SHP77 (cell line): ENCODE data around the gene IGDCC3.
A peak's percentile ranks its signal among the peaks of the same experiment; 100 is the strongest.
"Not testable (repeated sequence)": the region's sequence is repeated elsewhere in the genome, so short reads cannot be mapped to it uniquely, and the experiment has no call there.

Experiments used
- DNase-seq, 2 experiments: peaks; one replicate each; lab custom pipeline; 2025; lab: John Stamatoyannopoulos, UW

The IGDCC3 gene

DNA sequence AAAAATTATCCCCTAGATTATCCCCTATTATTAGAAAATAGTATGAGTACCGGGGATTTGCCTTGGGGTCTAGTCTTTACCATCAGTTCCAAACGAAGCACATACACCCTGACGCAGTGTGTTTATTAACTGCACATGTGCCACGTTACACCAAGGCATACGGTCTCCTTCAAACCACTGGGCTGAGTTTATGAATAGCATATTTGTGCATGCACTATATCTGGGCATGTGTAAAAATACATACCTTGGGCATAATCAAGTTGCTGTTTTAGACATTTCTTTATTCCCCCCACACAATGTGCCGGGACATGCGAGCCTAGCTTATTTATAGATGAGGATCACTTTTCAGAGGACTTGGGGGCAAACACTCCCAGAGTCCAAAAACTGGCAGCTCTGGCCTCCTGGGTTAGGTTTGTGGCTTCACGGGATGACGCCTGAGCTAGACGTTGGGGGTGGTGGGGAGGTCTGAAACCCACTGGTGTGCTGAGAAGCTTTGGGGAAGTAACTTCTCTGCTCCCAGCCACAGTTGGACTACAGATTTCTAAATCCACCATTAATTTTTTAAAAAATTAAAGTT, 28.7 kb upstream of the IGDCC3 start:
- no peak for DNase-seq

DNA sequence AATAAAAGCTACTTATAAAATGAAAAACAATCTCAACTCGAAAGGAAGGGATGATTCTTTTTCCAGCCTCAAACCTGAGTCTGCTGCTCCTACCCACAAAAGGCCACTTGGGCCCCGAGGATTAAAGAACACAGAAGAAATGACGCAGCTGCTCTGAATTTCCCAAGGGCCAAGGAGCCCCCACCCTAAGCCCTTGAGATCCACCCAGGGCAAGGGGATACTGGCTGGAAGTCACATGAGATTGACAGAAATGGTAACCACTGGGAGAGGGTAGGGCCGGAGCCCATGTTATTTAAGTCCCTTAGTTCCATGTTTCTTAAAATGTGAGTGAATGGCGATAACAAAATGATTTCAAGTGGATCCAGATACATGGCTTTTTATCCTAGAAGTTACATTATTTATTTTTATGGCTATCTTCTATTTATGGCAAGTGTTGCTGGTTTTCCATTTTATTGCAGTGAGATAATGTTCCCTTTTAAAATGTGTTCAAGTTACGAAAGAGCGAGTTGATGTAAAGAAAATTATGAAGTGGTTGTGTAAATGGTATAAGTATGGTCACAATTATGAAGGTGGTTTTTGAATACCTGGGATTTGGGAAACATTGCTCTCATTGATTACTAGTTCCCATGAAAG, 28.1 kb upstream of the IGDCC3 start:
- no peak for DNase-seq

- DNase-seq: no peak
Observed at GRCh38 chr15:65404186-65404872, 26.5 kb upstream of the IGDCC3 start.

GRCh38 chr15:65402961-65403360, 25.2 kb upstream of the IGDCC3 start:
- DNase-seq: no peak

DNA sequence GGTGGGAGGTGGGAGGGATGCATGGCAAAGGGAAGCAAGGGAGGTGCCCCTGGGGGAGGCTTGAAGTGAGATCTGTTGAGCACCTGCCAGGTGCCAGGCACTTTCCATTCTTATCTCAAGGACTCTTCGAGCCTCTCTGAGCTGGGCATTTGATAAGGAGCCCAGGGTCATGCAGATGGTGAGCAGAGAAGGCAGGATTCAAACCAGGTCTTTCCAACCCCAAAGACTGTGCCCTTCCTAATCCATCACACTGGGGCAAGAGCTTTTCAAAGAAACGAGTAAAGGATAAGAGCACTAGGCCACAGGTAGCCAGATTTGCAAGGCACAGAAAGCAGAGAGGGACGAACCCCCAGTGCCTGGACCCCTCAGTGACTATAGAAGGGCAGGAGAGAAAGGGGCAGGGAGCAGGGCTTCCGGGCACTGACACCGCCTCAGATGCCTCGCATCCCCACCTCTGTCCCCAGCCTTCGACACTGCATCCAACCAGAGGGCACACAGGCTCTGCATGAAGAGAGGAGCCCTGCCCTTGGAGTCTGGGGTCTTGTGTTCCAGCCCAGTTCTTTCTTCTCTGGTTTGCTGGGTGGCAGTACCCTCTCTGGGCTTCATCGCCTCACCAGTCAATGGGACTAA, 23.9 kb upstream of the IGDCC3 start:
- no peak for DNase-seq

DNA sequence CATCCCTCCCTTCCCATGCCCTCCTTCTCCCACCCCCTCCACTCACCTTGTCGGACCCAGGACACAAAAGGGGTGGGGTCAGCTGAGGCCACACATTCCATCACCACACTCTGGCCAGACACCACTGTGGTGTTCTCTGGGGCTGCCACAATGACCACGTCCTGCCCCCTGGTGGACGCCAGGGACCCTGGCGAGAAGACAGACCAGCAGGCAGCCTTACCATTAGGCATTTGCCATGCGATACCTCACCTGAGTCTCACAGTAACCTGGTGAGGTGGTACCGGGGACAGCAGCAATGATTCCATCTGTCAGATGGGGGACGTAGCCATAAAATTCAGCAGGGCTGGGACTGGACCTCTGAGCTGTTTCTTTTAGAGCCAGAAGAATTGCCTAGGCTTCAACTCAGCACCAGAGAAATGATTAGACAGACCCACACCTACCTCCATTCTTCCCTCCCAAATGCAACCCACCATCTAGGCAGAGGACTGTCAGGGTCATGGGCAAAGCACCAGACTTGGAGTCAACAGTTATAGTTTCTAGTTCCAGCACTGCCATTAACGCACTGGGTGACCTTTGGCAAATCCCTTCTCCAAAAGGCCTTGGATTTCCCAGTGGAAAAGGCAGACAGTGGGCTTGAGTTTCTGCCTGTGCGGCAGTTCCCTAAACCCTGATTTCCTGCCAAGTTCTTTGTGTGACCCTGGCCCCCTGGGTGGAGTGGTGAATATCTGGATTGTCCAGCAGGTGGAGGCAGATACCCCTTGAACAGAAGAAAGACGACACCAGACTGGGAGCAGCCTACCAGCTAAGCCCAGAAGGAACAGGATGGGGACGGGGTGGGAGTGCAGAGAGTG, 23.2 kb upstream of the IGDCC3 start:
- DNase-seq: peak; percentile 83 to 84

DNA sequence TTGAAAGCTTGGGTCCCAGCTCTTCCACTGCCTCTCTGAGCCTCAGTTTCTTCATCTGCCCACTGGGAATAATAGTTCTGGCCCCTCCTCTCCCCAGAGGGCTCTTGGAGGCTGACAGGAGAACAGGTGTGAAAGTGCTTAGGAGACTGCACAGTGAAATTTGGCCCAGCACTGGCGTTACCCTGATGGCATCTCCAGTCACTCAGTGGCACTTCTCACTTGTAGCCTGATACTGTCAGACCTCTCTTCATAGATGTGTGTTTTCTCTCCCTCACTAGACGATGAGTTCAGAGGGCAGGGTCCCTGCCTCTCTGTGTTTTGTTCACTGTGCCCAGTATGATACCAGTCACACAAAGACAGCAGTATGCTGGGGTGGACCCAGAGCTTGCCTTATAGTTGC, 22.2 kb upstream of the IGDCC3 start:
- DNase-seq: no peak

DNA sequence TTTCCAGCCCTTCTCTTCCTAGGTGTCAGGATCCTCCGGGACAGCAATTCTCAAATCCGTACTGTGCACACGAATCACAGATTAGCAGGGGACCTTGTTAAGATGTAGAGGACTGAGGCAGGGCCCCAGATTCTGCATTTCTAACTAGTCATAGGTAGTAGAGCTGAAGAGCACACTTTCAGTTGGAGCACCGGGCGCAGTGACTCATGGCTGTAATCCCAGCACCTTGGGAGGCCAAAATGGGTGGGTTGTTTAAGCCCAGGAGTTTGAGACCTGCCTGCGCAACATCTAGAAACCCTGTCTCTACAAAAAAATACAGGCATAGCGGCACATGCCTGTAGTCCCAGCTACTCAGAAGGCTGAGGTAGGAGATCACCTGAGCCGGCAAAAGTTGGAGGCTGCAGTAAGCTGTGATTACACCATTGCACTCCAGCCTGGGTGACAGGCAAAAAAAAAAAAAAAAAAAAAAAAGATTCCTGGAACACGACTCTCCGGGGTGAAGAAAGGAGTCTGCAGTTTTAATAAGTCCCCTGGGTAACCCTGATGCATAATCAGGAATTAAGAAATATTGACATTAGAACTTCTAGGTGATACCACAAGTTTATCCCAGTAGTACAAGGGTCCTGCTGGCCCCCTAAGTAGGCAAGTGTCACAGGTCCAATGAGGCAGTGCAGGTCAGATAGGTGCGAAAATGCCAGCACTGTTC, 21.4 kb upstream of the IGDCC3 start:
- DNase-seq: no peak

DNA sequence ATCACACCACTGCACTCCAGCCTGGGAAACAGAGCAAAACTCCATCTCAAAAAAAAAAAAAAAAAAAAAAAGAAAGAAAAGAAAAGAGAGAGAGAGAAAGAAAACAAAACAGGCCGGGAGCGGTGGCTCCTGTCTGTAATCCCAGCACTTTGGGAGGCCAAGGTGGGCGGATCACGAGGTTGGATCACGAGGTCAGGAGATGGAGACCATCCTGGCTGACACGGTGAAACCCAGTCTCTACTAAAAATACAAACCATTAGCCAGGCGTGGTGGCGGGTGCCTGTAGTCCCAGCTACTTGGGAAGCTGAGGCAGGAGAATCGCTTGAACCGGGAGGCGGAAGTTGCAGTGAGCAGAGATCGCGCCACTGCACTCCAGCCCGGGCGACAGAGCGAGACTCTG, 20.7 kb upstream of the IGDCC3 start:
- DNase-seq: not testable (repeated sequence)

DNA sequence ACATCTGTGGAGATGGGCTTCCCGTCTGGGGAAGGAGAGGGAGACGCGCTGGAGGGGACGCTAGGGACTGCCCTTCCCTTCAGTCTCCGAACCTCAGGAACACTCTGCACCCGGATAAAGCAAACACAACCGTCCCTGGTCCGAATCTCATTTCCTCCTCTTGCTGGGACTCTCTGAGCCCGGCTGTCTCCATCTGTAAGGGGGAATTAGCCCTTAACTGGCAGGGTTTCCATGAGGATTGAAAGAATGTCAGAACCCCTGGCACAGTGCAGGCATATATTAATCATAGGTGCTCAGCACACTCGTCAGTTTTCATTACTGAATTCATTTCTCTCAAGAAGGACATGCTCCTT, 19.1 kb upstream of the IGDCC3 start:
- DNase-seq: no peak

DNA sequence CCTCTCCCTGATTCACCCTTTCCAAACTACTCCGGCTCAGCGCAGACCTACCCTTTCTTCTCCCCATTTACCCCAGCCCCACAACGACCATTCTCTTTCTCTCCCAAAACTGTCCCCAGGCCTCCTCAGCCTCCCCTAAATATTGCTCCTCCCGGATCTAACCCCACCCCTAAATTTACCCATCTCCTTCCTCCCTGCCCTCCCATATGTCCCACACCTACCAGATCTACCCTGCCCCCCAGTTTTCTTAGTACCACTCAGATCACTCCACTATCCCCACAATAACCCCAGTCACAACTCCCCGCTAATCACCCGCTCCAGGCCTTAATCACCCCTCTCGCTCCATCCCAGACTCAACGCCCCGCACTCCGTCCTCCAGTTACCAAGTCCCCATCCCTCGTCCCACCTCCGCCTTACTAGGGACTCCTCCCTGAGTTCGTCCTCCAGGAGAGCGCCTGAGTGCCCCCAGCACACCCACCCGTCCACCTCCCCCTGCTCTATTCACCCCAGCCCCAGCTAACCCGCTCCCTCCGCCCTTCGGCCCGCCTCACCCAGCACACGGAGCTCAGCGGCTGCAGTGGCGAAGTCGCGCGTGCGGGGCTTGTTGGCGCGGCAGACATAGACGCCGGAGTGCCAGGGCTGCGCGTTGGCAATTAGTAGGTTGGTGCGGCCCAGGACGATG, 18.6 kb upstream of the IGDCC3 start:
- no peak for DNase-seq

DNA sequence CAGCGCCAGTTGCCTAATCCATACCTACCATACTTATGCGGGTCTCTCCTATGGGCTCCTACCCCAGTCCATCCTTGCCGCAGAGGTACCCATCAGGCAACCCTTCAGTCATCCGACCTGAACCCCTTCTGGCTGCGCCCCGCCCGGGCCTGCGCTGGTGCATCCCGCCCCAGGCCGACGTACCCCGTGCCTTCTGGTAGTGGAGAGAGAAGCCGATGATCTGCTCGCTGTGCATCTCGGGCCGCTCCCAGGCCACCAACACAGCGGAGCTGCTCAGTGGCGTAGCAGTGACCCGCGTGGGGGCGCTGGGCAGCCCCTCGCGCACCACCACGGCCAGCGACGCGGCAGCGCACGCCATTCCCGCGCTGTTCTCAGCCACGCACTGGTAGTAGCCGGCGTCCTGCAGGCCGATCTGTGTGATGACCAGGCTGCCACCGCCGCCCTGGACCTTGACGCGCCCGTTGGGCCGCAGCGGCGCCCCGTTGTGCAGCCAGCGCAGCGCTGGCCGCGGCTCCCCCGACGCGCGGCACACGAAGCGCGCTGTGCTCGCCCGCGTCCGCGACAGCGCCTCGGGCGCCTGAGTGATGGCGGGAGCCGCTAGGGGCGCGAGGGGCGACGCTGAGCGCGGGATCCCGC, 17.9 kb upstream of the IGDCC3 start:
- no peak for DNase-seq

DNA sequence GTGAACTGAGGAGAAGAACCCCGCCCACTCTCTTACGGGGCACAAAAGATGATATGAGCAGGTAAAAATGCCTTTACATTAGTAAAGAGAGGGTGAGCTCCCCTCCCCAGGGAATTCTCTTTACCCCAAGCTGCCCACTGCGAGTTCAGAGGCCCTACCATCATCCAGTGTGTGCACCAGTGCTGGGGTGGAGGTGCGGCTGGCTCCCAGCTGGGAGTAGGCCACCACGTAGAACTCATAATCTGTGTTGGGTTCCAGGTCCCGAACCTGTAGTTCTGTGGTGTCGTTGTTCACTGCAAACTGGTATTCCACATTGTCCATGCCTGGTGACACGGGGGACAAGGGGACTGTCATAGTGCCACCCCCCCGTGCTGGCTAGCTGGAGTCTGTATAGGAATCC, 17.1 kb upstream of the IGDCC3 start:
- DNase-seq: no peak

GRCh38 chr15:65394280-65394789, 16.5 kb upstream of the IGDCC3 start:
- no peak for DNase-seq

- DNase-seq: no peak
Observed at GRCh38 chr15:65393557-65393956, 15.8 kb upstream of the IGDCC3 start.

DNA sequence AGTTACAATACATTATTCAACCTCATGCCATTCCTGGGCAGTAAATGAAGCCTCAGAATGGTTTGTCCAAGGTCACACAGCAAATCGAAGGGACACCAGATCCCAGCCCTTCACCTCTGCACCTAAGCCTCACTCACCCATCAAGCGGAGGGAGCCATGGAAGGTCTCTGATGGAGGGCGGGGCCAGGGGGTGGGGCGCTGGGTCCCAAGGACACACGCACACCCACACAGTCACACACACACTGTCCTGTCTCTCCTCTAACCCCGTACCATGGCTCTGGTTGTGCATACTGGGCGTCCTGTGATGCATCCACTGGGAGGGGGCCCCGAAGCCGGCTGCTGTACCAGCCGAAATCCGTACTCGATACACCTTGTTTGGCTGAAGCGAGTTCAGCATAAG, 15.3 kb upstream of the IGDCC3 start:
- no peak for DNase-seq

GRCh38 chr15:65392368-65392767, 14.6 kb upstream of the IGDCC3 start:
- DNase-seq: no peak

- no peak for DNase-seq
Observed at GRCh38 chr15:65391732-65392131, 13.9 kb upstream of the IGDCC3 start.

GRCh38 chr15:65390447-65390846, 12.6 kb upstream of the IGDCC3 start:
- no peak for DNase-seq

- no peak for DNase-seq
Observed at GRCh38 chr15:65389226-65389625, 11.4 kb upstream of the IGDCC3 start.
